Tibial nerve (tissue), 4 donors: Measurements from ENCODE around the gene CYBRD1. TPM values are rescaled to one million over a fixed set of nuclear protein-coding genes. Genes with fewer than 3 reads are reported as not detected.
"Not testable (repeated sequence)": the region's sequence is repeated elsewhere in the genome, so short reads cannot be mapped to it uniquely, and the experiment has no call there.

Experiments used
- DNase-seq, 2 donors: peaks; one replicate each; pipeline ENCODE4 v3.0.0-alpha.2; 2019; ENCODE audit warnings: low spot score in 2 of 2
- H3K27ac ChIP-seq, 4 donors: fragments of 200-600 bp; sonication (generic) in 3 of 4; one replicate each; pipeline ENCODE4 v1.5.1; 2017 to 2019; ENCODE audit warnings: mild to moderate bottlenecking in 1 of 4
- H3K27me3 ChIP-seq, 2 donors: fragments of 200-600 bp; sonication (generic) in 1 of 2; one replicate each; pipeline versions ENCODE4 v1.5.1 to v1.6.0; 2017 to 2019
- H3K36me3 ChIP-seq, 3 donors: fragments of 200-600 bp; sonication (generic); one replicate each; pipeline ENCODE4 v1.5.1; 2018 to 2019
- H3K4me1 ChIP-seq, 4 donors: fragments of 200-600 bp; sonication (generic) in 3 of 4; one replicate each; pipeline ENCODE4 v1.5.1; 2017 to 2019
- H3K4me3 ChIP-seq, 4 donors: fragments of 200-600 bp; sonication (generic) in 3 of 4; one replicate each; pipeline ENCODE4 v1.5.1; 2017 to 2019; ENCODE audit warnings: mild to moderate bottlenecking in 1 of 4, moderate library complexity in 1 of 4
- H3K9me3 ChIP-seq, 4 donors: fragments of 200-600 bp; sonication (generic) in 3 of 4; one replicate each; pipeline ENCODE4 v1.5.1; 2017 to 2019
- CTCF ChIP-seq, 5 experiments: fragments of 200-600 bp in 3 of 5; fragments of 450-650 bp in 2 of 5; sonication (generic) in 3 of 5; IDR thresholded peaks; one replicate each; pipeline ENCODE4 v1.5.1; 2016 to 2019; ENCODE audit warnings: antibody characterized with exemption in 5 of 5, mild to moderate bottlenecking in 3 of 5, moderate library complexity in 2 of 5
- EP300 ChIP-seq, 2 donors: sonication (generic); formaldehyde crosslinking; IDR thresholded peaks; one replicate each; pipeline ENCODE4 v1.6.1; 2017; ENCODE audit warnings: antibody characterized with exemption in 2 of 2, mild to moderate bottlenecking in 1 of 2
- POLR2A ChIP-seq, 2 donors: fragments of 450-650 bp; IDR thresholded peaks; one replicate each; pipeline ENCODE4 v1.6.1; 2017; ENCODE audit warnings: antibody characterized with exemption in 2 of 2, mild to moderate bottlenecking in 2 of 2, moderate library complexity in 2 of 2
- WGBS, 2 donors: methylation state at CpG; one replicate each; pipeline ENCODE4 v1.1.5; 2018; 5-methylcytosine and 5-hydroxymethylcytosine counted together
- total RNA-seq, 4 donors: library from RNA; depleted of rRNA; stranded (reverse); fragments of >200 nt; gene quantifications; one replicate each; pipeline ENCODE4 v1.1.0, GENCODE V29; 2016

Gene CYBRD1
- total RNA-seq, 4 donors from 2014 or later = 215 to 471 (median 401) TPM

GRCh38 chr2:171523088-171524017, 1.1 kb downstream of the CYBRD1 start:
- no peaks in the 10 kb centered on the region for H3K27me3 ChIP-seq
- DNase-seq = peak; percentile 64 to 78
- peak overlapping the region; percentile 65 to 97 (median 76) for H3K4me3 ChIP-seq
- TF ChIP-seq EP300 (IDR thresholded peaks at IDR 0.05) = peak in 1 of 2 donors; percentile 80
- TF ChIP-seq CTCF (IDR thresholded peaks at IDR 0.05) = peak in 1 of 5 experiments; percentile 4
- peak in 1 of 2 donors; percentile 58 for TF ChIP-seq POLR2A (IDR thresholded peaks at IDR 0.05)
- H3K27ac ChIP-seq = peak overlapping the region; percentile 89 to 97 (median 95)
- no peaks in the 10 kb centered on the region for H3K36me3 ChIP-seq
- H3K4me1 ChIP-seq = peaks cover 0 to 60% (median 10%) of the 10 kb centered on the region in 4 donors
- WGBS, 2 donors = 0 to 1% methylated on average over 42 to 61 of the region's 62 CpGs
- H3K9me3 ChIP-seq = no peaks in the 10 kb centered on the region

- Histone ChIP-seq H3K9me3 (no peaks in the 10 kb centered on the region), H3K27me3 (no peaks in the 10 kb centered on the region), H3K4me3 (peak overlapping the region; percentile 65 to 97 (median 76)), H3K36me3 (no peaks in the 10 kb centered on the region), H3K27ac (peak overlapping the region; percentile 89 to 97 (median 95)), H3K4me1 (peaks cover 0 to 65% (median 10%) of the 10 kb centered on the region in 4 donors)
- 9 to 15% methylated on average over 6 of the region's 6 CpGs for WGBS, 2 donors
- TF ChIP-seq CTCF (IDR thresholded peaks at IDR 0.05) = no peak
- TF ChIP-seq POLR2A (IDR thresholded peaks at IDR 0.05) = no peak
- no peak for TF ChIP-seq EP300 (IDR thresholded peaks at IDR 0.05)
- DNase-seq = peak in 1 of 2 donors; percentile 15
Measured at GRCh38 chr2:171524018-171524401, 1.7 kb downstream of the CYBRD1 start.

GRCh38 chr2:171529914-171530313, 7.6 kb downstream of the CYBRD1 start:
- peak overlapping the region in 2 of 4 donors; percentile 26 to 74 for H3K27ac ChIP-seq
- WGBS, 2 donors = 90 to 97% methylated on average over 1 of the region's 1 CpG
- no peaks in the 10 kb centered on the region for H3K27me3 ChIP-seq
- no peaks in the 10 kb centered on the region for H3K36me3 ChIP-seq
- peak in 1 of 5 experiments; percentile 29 for TF ChIP-seq CTCF (IDR thresholded peaks at IDR 0.05)
- no peak for TF ChIP-seq EP300 (IDR thresholded peaks at IDR 0.05)
- no peak for TF ChIP-seq POLR2A (IDR thresholded peaks at IDR 0.05)
- H3K9me3 ChIP-seq = no peaks in the 10 kb centered on the region
- DNase-seq = no peak
- peaks cover 0 to 79% (median 16%) of the 10 kb centered on the region in 4 donors for H3K4me1 ChIP-seq
- no peak overlapping the region for H3K4me3 ChIP-seq

GRCh38 chr2:171530378-171530777, 8.1 kb downstream of the CYBRD1 start:
- TF ChIP-seq CTCF (IDR thresholded peaks at IDR 0.05) (no peak), EP300 (IDR thresholded peaks at IDR 0.05) (no peak), POLR2A (IDR thresholded peaks at IDR 0.05) (no peak)
- Histone ChIP-seq H3K27me3 (no peaks in the 10 kb centered on the region), H3K4me3 (no peak overlapping the region), H3K36me3 (no peaks in the 10 kb centered on the region), H3K4me1 (peaks cover 0 to 79% (median 14%) of the 10 kb centered on the region in 4 donors), H3K27ac (peak overlapping the region in 3 of 4 donors; percentile 2 to 74 (median 26)), H3K9me3 (no peaks in the 10 kb centered on the region)
- DNase-seq = no peak
- 76 to 81% methylated on average over 4 of the region's 4 CpGs for WGBS, 2 donors

GRCh38 chr2:171530859-171531258, 8.6 kb downstream of the CYBRD1 start:
- WGBS, 2 donors = 46 to 71% methylated on average over 1 of the region's 1 CpG

More at GRCh38 chr2:171530859-171531258, 8.6 kb downstream of the CYBRD1 start:
- H3K9me3 ChIP-seq, H3K27me3 ChIP-seq, H3K36me3 ChIP-seq, H3K4me3 ChIP-seq, DNase-seq: not testable (repeated sequence)
- Histone ChIP-seq H3K27ac (peak overlapping the region; percentile 2 to 74 (median 43)), H3K4me1 (peaks cover 0 to 76% (median 13%) of the 10 kb centered on the region in 4 donors)
